ENCODE data around the gene PAEP. TPM values are rescaled to one million over a fixed set of nuclear protein-coding genes. Genes with fewer than 3 reads are reported as not detected.
"Not testable (repeated sequence)": the region's sequence is repeated elsewhere in the genome, so short reads cannot be mapped to it uniquely, and the experiment has no call there.

The PAEP gene
- total RNA-seq, 1 donor = not detected

DNA sequence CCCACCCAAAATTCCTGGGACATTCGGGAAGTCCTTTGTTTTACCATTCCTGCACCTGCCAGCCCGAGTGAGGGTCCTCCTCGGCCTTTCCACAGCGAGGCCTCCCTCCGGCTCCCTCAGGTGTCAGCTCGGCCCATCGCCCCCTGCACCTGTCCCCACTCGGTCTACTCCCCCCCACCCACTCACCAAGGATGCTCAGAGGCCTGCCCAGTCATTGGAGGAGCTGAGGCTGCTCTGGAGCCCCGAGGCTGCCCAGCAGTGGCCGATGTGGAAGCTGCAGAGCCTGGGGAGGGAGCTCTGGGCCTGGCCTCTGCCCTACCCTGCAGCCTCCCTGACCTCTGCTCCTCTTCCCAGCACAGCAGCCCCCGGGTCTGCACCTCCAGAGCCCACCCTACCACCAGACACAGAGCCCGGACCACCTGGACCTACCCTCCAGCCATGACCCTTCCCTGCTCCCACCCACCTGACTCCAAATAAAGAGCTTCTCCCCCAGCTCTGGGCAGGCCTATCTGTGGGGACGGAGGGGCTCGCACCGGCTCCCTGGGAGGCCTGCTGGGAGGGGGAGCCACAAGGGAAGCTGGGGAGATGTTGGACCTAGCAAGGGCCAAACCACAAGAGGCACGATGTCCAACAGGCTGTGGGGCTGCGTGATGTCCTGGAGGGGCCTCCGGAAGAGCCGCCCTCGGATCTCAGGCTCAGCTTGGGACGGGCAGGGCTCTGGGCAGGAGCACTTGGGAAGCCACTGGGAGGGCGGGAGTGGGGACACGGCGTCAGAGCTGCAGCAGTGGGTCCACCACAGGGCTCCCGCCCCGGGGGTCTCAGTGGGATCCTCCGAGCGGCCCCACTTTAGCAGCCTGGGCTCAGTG is 11.8 kb upstream of the PAEP start:
- DNase-seq (ENCODE audit: low read depth in 2 of 3, low spot score in 2 of 3) = not testable (repeated sequence)

GRCh38 chr9:135550344-135550918 is 11.1 kb upstream of the PAEP start:
- no peak for DNase-seq (ENCODE audit: low read depth in 2 of 3, low spot score in 2 of 3)

GRCh38 chr9:135551031-135551430 is 10.5 kb upstream of the PAEP start:
- no peak for DNase-seq (ENCODE audit: low read depth in 2 of 3, low spot score in 2 of 3)

GRCh38 chr9:135551456-135551855 is 10.1 kb upstream of the PAEP start:
- DNase-seq (ENCODE audit: low read depth in 2 of 3, low spot score in 2 of 3) = no peak

- no peak for DNase-seq (ENCODE audit: low read depth in 2 of 3, low spot score in 2 of 3)
Observed at GRCh38 chr9:135552021-135552697, 9.4 kb upstream of the PAEP start.

DNA sequence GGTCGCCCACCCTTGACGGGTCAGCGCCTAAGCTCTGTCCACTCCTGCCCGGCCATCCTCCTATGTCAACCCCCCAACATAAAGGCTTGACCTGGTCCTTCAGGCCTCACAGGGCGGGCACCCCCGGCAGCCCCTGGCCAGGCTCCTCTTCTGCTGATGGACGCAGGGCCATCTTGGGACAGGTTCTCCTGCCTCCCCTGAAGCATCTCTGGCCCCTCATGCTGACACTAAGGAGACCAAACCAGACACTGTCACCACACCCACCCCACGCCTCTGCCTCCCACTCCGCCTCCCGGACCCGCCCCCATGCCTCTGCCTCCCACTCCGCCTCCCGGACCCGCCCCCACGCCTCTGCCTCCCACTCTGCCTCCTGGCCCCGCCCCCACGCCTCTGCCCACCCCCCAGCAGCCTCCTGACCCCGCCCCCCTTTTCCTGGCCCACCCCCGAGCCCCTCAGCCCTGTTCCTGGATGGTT is 8.8 kb upstream of the PAEP start:
- DNase-seq (ENCODE audit: low read depth in 2 of 3, low spot score in 2 of 3) = no peak

- no peak for DNase-seq (ENCODE audit: low read depth in 2 of 3, low spot score in 2 of 3)
Observed at GRCh38 chr9:135554718-135555117, 6.8 kb upstream of the PAEP start.

DNA sequence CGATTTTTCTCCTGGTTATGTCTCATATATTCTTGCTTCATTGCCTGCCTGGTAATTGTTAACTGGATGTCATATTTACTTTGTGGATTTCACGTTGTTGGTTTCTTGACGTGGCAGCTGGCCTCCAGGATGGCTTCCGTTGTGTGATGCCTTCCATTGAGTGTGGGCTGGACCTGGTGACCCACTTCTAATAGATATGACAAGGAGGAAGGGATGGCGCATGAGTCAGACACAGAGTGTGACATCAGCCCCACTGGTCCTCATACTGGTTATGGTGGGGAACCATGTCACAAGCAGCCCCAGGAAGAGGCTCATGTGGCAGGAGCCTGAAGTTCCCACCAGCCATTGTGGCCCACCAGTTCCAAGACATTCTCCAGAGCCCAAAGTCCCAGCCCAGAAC is 6.4 kb upstream of the PAEP start:
- DNase-seq (ENCODE audit: low read depth in 2 of 3, low spot score in 2 of 3) = no peak

DNA sequence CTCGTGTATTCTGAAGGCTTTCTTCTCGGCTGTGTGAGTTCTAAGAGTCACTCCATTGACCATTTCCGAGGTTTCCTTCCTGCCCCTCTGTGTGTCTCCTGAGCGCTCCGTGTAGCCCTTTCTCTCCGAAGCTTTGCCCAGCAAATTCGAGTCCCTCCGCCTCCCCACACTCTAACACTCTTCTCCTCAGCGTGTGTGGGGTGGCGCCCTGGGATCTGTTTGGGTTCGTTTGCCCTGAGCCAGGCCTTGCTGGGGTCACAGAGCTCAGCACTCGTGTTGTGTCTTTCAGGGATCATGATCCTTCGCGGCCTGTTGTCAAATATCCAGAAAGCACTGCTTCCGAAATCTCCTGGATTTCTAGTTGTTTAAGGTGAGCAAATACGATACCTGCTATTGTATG is 5.6 kb upstream of the PAEP start:
- DNase-seq (ENCODE audit: low read depth in 2 of 3, low spot score in 2 of 3) = no peak

GRCh38 chr9:135559606-135560005 is 1.9 kb upstream of the PAEP start:
- DNase-seq (ENCODE audit: low read depth in 2 of 3, low spot score in 2 of 3) = no peak

DNA sequence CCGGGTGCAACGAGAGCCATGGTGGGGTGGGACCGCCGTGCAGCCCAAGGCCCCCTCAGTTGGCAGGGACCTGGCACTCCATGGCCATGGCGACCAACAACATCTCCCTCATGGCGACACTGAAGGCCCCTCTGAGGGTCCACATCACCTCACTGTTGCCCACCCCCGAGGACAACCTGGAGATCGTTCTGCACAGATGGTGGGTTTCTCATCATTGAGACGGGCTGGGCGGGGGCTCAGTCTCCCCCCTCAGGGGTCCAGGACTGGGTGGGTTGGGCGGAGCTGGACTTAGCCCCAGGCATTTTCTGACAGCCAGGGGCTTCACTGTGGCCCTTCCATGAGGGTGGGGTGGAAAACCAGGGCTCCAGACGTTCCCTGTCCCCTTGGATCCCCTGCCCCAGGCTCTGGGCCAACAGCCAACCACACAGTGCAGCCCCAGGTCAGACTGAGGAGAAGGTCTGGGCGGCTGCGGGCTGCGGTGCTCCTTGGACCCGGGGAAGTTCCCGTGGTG is 734 bp downstream of the PAEP start:
- DNase-seq (ENCODE audit: low read depth in 2 of 3, low spot score in 2 of 3) = no peak

DNA sequence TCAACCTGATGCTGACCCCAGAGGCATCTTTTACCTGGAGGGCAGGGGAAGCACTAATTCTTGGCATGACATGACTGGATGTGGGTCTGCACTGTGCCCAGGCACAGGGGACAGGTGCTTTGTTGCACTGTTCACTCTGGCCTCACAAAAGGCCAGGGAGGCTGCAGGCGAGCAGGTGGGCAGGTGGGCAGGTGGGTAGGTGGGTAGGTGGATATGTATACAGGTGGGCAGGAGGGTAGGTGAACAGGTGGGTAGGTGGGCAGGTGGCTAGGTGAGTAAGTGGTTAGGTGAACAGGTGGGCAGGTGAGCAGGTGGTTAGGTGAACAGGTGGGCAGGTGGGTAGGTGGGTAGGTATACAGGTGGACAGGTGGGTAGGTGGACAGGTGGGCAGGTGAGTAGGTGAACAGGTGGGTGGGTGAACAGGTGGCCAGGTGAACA is 1.5 kb downstream of the PAEP start:
- no peak for DNase-seq (ENCODE audit: low read depth in 2 of 3, low spot score in 2 of 3)

GRCh38 chr9:135563858-135564257 is 2.3 kb downstream of the PAEP start:
- DNase-seq (ENCODE audit: low read depth in 2 of 3, low spot score in 2 of 3) = no peak

GRCh38 chr9:135565141-135565628 is 3.6 kb downstream of the PAEP start:
- DNase-seq (ENCODE audit: low read depth in 2 of 3, low spot score in 2 of 3) = no peak

DNA sequence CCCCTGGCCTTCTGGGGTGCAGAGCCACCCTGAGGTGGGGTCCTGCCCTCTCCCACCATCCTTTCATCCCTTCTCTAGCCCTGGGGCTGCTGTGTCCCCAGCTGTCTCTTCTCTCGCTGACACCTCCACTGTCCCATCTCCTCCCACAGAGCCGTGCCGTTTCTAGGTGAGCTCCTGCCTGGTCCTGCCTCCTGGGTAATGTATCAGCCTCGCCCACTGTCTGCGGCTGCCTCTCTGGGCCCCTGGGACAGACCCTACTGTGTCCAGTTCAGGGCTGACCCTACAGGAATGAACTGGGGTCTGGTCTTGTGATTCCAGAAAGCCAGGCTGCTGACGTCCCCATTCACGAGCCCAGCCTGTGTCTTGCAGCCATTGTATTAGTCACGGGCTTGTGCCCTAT is 4.1 kb downstream of the PAEP start:
- no peak for DNase-seq (ENCODE audit: low read depth in 2 of 3, low spot score in 2 of 3)

- DNase-seq (ENCODE audit: low read depth in 2 of 3, low spot score in 2 of 3) = no peak
Observed at GRCh38 chr9:135566552-135566951, 5.0 kb downstream of the PAEP start.

GRCh38 chr9:135567311-135567710 is 5.8 kb downstream of the PAEP start:
- no peak for DNase-seq (ENCODE audit: low read depth in 2 of 3, low spot score in 2 of 3)

DNA sequence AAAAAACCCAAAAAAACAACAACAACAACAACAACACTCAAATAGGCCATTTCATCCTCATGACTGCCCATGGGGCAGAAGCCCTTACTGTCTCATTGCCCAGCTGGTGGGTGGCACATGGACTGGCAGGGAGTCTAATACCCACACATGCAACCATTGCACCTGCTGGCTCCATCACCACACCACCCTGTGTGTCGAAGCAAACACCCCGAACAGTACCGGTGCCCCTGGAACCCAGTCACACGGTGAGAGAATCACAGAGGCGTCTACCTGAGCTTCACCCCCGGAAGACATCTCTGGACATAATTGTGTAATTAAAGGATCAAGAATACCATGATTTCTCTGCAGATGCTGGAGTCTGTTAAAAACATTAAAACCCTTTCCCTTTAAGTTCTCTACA is 6.5 kb downstream of the PAEP start:
- no peak for DNase-seq (ENCODE audit: low read depth in 2 of 3, low spot score in 2 of 3)

- no peak for DNase-seq (ENCODE audit: low read depth in 2 of 3, low spot score in 2 of 3)
Observed at GRCh38 chr9:135570456-135570855, 8.9 kb downstream of the PAEP start.

- no peak for DNase-seq (ENCODE audit: low read depth in 2 of 3, low spot score in 2 of 3)
Observed at GRCh38 chr9:135572233-135572632, 10.7 kb downstream of the PAEP start.

DNA sequence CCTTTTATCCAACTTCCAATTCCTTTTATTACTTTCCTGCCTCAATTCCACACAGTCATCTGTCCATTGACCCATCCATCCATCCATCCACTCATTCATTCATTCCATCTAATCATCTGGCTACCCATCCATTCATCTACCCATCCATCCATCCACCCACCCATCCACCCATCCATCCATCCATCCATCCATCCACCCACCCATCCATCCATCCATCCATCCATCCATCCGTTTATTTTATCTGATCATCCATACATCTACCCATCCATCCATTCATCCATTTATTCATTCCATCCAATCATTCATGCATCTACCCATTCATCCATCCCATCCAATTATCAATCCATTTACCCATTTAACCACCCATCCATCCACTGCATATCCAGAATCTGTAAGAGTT is 11.6 kb downstream of the PAEP start:
- DNase-seq (ENCODE audit: low read depth in 2 of 3, low spot score in 2 of 3) = no peak

Measured in hematopoietic multipotent progenitor cell (in vitro differentiated cells).